IPS DF 6.9 (cell line): ENCODE data around the gene OSBPL2.
A peak's percentile ranks its signal among the peaks of the same experiment; 100 is the strongest.

ENCODE experiments used
- DNase-seq: peaks from one replicate; pipeline ENCODE4 v3.0.0-alpha.2; 2013; ENCODE audit warnings: low read depth, low spot score
- H3K27ac ChIP-seq: one replicate; pipeline ENCODE4 v1.5.1; 2013; ENCODE audit warnings: low read length, control low read depth
- H3K27me3 ChIP-seq: 2 replicates; pipeline ENCODE4 v1.6.1; 2013; ENCODE audit warnings: mild to moderate bottlenecking, low read length; ENCODE audit not compliant: control insufficient read depth, insufficient read depth
- H3K36me3 ChIP-seq: 2 replicates; pipeline ENCODE4 v1.6.1; 2013; ENCODE audit warnings: low read length; ENCODE audit not compliant: control insufficient read depth, insufficient read depth
- H3K4me1 ChIP-seq: 2 replicates; pipeline ENCODE4 v1.6.1; 2013; ENCODE audit warnings: low read length; ENCODE audit not compliant: control insufficient read depth, insufficient read depth
- H3K4me3 ChIP-seq: 2 replicates; pipeline ENCODE4 v1.5.1; 2013; ENCODE audit warnings: mild to moderate bottlenecking, low read length
- H3K9me3 ChIP-seq: 2 replicates; pipeline ENCODE4 v1.6.1; 2013; ENCODE audit warnings: low read length, inconsistent platforms; ENCODE audit not compliant: control insufficient read depth, insufficient read depth
- WGBS: extraction: QIAGEN DNeasy Blood & Tissue Kit; methylation state at CpG from one replicate; pipeline ENCODE4 v1.1.7; 2013; ENCODE audit warnings: mixed read lengths, missing lambda C conversion rate; ENCODE audit not compliant: insufficient read length, insufficient coverage; 5-methylcytosine and 5-hydroxymethylcytosine counted together

The OSBPL2 gene

DNA sequence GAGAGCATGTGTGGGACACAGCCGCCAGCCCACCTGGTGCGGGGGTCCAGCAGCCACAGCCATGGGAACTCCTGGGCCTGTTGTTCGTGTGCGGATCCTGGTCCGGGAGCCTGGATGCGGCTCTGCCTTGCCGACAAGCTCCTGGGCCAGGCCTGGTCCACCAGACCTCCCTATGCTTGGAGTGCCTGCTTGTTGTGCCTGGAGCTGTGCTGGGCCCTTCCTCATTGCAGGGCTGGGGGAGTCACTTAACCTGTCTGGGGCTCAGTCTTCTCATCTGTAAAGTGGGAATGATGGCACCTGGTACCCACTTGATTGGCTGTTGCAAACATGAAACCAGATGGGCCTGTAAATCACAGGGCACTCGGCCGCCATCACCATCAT lies 2.6 kb upstream of the OSBPL2 start:
- Histone ChIP-seq H3K9me3 (no peaks in the 10 kb centered on the region), H3K4me3 (no peak overlapping the region), H3K36me3 (no peaks in the 10 kb centered on the region), H3K27ac (no peak overlapping the region), H3K27me3 (no peaks in the 10 kb centered on the region), H3K4me1 (no peaks in the 10 kb centered on the region; the same call in 1 of the 2 replicates)
- DNase-seq, result no peak
- no CpG with 5 or more reads among the region's 9 CpGs for WGBS

DNA sequence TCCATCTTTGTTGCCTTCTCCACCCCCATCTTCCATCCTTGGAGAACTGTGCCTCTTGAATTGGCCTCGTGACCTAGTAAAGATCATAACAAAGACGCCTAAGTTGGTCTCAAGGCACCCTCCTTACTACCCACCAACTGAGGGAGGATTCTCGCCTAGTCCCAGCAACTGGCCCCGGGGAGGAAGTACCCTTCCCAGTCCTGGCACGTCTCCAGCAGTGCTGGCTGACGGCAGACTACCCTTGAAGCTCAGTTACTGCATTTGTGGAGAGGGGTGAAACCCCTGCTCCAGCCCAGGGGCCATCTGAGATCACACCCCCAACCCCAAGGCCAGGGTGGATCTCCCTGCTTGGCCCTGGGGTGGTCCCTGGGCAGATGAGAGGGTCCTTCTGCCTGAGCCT lies 2.1 kb upstream of the OSBPL2 start:
- no peaks in the 10 kb centered on the region; the same call in 1 of the 2 replicates for H3K4me1 ChIP-seq
- H3K27me3 ChIP-seq, result no peaks in the 10 kb centered on the region
- no peaks in the 10 kb centered on the region for H3K36me3 ChIP-seq
- no peak for DNase-seq
- H3K4me3 ChIP-seq, result no peak overlapping the region
- H3K27ac ChIP-seq, result no peak overlapping the region
- no CpG with 5 or more reads among the region's 6 CpGs for WGBS
- H3K9me3 ChIP-seq, result no peaks in the 10 kb centered on the region

DNA sequence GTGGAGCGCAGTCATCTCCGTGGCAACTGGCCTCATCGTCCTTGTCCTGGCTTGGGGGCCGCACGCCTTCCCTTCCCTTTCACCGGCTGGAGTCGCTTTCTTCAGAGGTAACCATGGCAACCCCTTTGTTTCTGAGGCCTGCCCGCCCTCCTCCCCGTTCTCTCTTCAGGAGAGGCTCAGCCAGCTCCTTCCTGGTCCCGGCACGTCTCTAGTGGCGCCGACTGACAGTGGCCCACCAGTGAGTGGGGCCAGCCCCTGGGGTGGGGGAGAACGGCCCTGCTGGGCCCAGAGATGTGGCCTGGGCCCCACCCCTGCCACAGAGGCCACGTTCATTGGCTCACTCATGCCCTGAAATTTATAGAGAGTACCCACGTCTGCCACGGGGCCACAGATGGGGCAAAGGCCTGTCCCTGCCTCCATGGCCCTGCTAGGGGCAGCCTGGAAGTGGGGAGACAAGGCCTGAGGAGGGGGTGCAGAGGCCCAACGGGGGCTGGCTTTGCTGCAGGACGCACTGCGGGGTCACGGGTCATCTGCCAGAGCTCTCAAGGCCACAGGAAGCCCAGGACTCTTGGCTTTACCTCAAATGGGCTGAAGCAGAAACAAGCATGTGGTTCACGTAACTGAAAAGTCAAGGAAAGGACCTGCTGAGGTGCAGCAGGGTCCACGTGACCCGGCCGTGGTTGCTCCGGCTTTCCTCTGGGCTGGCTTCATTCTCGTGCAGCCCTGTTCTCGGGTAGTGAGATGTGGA lies 1.4 kb upstream of the OSBPL2 start:
- WGBS, result no CpG with 5 or more reads among the region's 28 CpGs
- Histone ChIP-seq H3K27me3 (no peaks in the 10 kb centered on the region), H3K4me1 (no peaks in the 10 kb centered on the region; the same call in 1 of the 2 replicates), H3K4me3 (no peak overlapping the region), H3K36me3 (no peaks in the 10 kb centered on the region), H3K9me3 (no peaks in the 10 kb centered on the region), H3K27ac (no peak overlapping the region)
- DNase-seq, result no peak

DNA sequence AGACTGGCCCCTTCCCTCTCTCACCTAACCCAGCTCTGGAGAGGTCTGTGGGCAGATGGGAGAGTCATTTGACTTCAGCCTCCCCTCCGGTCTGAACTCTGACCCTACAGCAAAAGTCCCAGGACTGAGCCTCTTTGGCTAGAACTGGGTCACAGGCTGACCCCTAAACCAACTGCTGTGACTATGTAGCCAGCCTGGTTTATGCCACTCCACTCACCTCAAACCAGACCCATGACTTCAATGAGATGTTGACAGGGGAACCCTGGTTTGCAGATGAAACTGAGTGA lies 864 bp upstream of the OSBPL2 start:
- H3K27me3 ChIP-seq, result no peaks in the 10 kb centered on the region
- no peak overlapping the region for H3K4me3 ChIP-seq
- no peaks in the 10 kb centered on the region for H3K36me3 ChIP-seq
- H3K4me1 ChIP-seq, result no peaks in the 10 kb centered on the region; the same call in 1 of the 2 replicates
- no peak for DNase-seq
- H3K9me3 ChIP-seq, result no peaks in the 10 kb centered on the region
- no CpG with 5 or more reads among the region's 1 CpG for WGBS
- no peak overlapping the region for H3K27ac ChIP-seq

DNA sequence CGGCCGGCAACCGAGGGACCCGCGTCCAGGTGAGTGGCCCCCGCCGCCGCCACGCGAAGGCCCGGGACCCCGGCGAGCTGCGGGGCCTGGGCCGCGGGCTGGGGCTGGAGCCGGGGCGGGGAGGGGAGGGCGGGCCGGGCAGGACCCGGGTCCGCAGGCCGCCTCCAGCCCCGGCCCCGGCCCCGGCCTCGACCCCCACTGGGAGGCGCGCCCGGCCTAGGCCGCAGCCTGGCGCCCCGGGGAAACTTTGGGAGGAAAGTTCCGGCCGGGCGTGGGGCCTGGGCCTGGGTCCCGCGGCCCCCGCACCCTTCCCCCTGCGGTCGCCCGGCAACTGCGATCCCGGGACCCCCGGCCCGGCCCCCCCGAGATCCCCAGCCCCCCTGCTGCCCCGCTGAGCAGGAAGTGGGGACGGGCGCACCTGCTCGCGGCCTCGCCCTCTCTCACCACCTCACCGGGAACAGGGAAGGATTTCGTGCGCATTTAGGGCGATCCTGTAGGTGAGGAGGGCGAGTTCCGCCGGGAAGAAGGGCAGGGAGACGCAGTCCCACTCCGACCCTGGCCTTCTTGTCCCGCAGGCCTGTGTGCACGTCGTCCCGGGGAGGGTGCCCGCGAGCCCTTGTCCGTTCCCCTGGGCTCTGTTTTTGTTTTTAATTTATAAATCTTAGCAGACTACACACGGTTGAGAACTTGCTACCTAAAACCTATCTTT lies 402 bp downstream of the OSBPL2 start:
- H3K9me3 ChIP-seq, result no peaks in the 10 kb centered on the region
- no peaks in the 10 kb centered on the region for H3K27me3 ChIP-seq
- no peak overlapping the region for H3K27ac ChIP-seq
- no CpG with 5 or more reads among the region's 70 CpGs for WGBS
- H3K4me1 ChIP-seq, result no peaks in the 10 kb centered on the region; the same call in 1 of the 2 replicates
- no peaks in the 10 kb centered on the region for H3K36me3 ChIP-seq
- no peak for DNase-seq
- peak overlapping the region; percentile 67 for H3K4me3 ChIP-seq

DNA sequence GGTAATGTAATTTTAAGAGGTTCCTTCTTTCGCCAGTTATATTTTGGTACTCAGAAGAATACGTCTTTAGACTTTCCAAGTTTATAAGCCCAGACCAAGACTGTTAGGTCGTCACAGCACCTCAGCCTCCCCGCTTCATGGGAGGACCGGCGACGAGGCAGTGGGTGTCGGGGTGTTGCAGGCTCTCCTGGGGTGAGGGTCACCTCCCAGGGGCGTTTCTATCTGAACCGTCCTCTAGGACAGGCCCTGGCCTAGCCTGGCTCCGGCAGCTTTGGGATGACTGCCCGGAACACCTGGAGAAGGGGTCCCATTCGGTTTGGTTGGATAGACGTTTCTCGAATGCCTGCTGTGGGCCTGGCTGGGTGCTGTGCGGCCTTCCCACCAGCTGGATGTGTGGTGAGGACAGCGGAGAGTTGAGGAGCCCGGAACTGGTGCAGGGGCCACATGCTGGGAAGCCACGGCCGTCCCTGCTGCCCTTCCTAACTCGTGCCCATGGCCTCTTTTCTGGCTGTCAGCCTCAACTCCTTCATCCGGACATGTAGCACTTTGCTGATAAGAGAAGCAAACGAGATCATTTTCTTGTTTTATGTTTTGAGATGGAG lies 1.1 kb downstream of the OSBPL2 start:
- Histone ChIP-seq H3K27me3 (no peaks in the 10 kb centered on the region), H3K4me1 (no peaks in the 10 kb centered on the region; the same call in 1 of the 2 replicates), H3K36me3 (0 out of 2 replicates have a peak, but pooled peaks cover 2% of the 10 kb centered on the region), H3K4me3 (peak overlapping the region; percentile 19; the same call in 1 of the 2 replicates), H3K27ac (no peak overlapping the region), H3K9me3 (no peaks in the 10 kb centered on the region)
- DNase-seq, result no peak
- no CpG with 5 or more reads among the region's 23 CpGs for WGBS

DNA sequence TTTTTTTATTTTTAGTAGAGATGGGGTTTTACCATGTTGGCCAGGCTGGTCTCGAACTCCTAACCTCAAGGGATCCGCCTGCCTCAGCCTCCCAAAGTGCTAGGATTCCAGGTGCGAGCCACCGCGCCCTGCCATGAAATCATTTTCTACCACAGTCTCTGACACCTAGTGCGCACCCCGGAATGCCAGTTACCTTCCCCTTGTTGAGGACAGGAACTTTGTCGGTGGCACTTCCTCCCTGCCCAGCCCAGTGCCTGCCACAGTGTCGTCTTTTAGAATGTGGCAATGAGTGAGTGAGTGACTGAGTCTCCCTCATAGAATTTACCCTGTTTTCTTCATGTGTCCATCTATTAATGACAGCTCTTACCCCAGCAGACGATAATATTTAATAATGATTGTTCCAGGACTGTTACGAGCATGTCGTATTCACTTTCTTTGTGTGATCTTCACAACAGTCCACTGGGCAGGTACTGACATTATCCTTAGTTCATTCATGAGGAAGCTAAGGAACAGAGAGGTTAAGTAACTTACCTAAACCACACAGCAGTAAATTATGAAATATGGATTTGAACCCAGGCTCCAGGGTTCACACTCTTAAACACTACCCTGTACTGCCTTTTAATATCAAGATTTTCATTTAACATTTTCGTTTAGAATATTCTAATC lies 1.8 kb downstream of the OSBPL2 start:
- H3K4me3 ChIP-seq, result no peak overlapping the region
- H3K27me3 ChIP-seq, result no peaks in the 10 kb centered on the region
- no peak for DNase-seq
- H3K27ac ChIP-seq, result no peak overlapping the region
- H3K36me3 ChIP-seq, result 0 out of 2 replicates have a peak, but pooled peaks cover 2% of the 10 kb centered on the region
- no peaks in the 10 kb centered on the region; the same call in 1 of the 2 replicates for H3K4me1 ChIP-seq
- H3K9me3 ChIP-seq, result no peaks in the 10 kb centered on the region
- WGBS, result no CpG with 5 or more reads among the region's 13 CpGs

DNA sequence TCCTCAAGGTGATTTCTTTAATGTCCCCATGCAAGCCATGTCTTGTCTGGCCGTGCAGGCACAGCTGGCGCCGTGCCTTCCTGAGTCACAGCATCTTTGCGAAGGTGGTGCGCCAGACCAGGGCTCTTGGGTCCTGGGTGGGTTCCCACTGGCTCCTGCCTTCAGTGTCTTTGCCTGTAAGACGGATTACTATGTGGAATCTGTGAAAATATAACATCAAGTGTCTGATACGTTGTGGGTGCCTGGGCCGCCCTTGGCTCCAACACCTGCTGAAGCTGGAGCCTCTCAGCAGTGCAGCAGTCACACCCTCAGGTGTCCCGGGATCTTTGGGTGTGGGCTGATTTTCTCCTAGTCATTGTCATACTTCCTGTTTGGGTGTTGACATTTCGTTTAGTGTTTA lies 3.2 kb downstream of the OSBPL2 start:
- no CpG with 5 or more reads among the region's 10 CpGs for WGBS
- no peaks in the 10 kb centered on the region for H3K27me3 ChIP-seq
- H3K4me1 ChIP-seq, result no peaks in the 10 kb centered on the region; the same call in 1 of the 2 replicates
- H3K9me3 ChIP-seq, result no peaks in the 10 kb centered on the region
- H3K4me3 ChIP-seq, result no peak overlapping the region
- no peak overlapping the region for H3K27ac ChIP-seq
- DNase-seq, result no peak
- 0 out of 2 replicates have a peak, but pooled peaks cover 2% of the 10 kb centered on the region for H3K36me3 ChIP-seq

DNA sequence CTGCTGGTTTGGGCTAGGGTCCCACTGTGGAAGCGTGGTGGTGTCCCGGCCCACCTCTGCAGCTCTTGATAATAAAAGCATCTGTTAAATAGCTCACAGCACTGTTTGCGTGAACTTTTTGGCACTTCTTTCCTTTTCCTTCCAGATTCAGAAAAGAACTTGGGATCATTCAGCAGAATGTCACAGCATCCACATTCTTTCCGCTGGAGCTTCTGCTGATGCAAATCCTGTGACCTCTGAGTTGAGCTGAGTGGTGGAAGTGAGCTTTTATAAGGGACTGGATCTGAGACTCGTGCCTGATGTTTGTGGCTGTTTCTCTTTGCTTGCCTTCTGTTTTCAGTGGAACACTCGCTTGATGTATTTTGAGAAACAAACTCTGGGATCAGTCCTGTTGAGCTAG lies 3.9 kb downstream of the OSBPL2 start:
- Histone ChIP-seq H3K36me3 (0 out of 2 replicates have a peak, but pooled peaks cover 2% of the 10 kb centered on the region), H3K27ac (no peak overlapping the region), H3K27me3 (no peaks in the 10 kb centered on the region), H3K9me3 (no peaks in the 10 kb centered on the region), H3K4me1 (peaks cover 2% of the 10 kb centered on the region), H3K4me3 (no peak overlapping the region)
- no peak for DNase-seq
- WGBS, result no CpG with 5 or more reads among the region's 6 CpGs

DNA sequence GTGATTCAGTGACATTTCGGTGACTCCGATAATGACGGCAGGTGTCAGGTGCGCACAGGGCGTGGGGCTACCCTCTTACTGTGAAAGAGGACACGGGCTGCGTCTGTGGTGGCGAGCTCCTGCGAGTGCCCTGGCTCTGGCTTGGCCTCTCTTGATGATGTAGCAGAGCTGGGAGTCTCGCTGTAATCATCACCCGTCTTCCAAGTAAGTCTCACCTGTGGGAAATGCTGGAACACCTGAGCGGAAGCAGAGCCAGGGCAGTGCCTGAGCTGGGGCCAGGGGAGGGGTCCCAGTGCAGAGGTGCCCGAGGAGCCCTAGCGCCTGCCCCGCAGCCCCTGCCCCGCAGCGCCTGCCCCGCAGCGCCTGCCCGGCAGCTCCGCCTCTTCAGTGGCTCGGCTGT lies 4.8 kb downstream of the OSBPL2 start:
- WGBS, result no CpG with 5 or more reads among the region's 22 CpGs
- no peak for DNase-seq
- 0 out of 2 replicates have a peak, but pooled peaks cover 2% of the 10 kb centered on the region for H3K36me3 ChIP-seq
- H3K4me3 ChIP-seq, result no peak overlapping the region
- no peak overlapping the region for H3K27ac ChIP-seq
- peaks cover 4% of the 10 kb centered on the region for H3K4me1 ChIP-seq
- no peaks in the 10 kb centered on the region for H3K27me3 ChIP-seq
- H3K9me3 ChIP-seq, result no peaks in the 10 kb centered on the region
